ENCODE results near the gene C1orf122.

The C1orf122 gene

GRCh38 chr1:37763791-37764413 lies 43.7 kb upstream of the C1orf122 start:
- Histone ChIP-seq H3K23ac (ENCODE audit: low read length in 2 of 2) (peak overlapping the region in 1 of 2 experiments; percentile 9), H3K27ac (ENCODE audit: low read length, poor library complexity, severe bottlenecking) (no peak overlapping the region), H3K4me1 (ENCODE audit: control insufficient read depth, insufficient read depth, low read depth, low read length) (peaks cover 3% of the 10 kb centered on the region), H3K4ac (ENCODE audit: low read depth in 1 of 2, low read length in 2 of 2) (no peak overlapping the region), H3K36me3 (ENCODE audit: control insufficient read depth in 1 of 2, insufficient read depth in 2 of 2, low read depth in 1 of 2, low read length in 2 of 2) (peaks cover 0 to 3% of the 10 kb centered on the region in 2 experiments), H2AK5ac (ENCODE audit: low read length, severe bottlenecking) (no peak overlapping the region), H4K91ac (ENCODE audit: low read length) (no peak overlapping the region), H4K8ac (ENCODE audit: low read length) (no peak overlapping the region), H2BK15ac (ENCODE audit: low read depth, poor library complexity, severe bottlenecking) (no peak overlapping the region), H3K27me3 (ENCODE audit: control insufficient read depth in 1 of 2, insufficient read depth in 1 of 2, low read length in 2 of 2) (peaks cover 85 to 86% of the 10 kb centered on the region in 2 experiments), H3K18ac (ENCODE audit: low read depth in 1 of 2, low read length in 2 of 2) (no peak overlapping the region), H3K9ac (ENCODE audit: low read length) (no peak overlapping the region), H3K9me3 (ENCODE audit: control insufficient read depth, low read length) (no peaks in the 10 kb centered on the region), H2BK5ac (ENCODE audit: low read depth, low read length, poor library complexity, severe bottlenecking) (no peak overlapping the region), H3K79me1 (replicated peaks; ENCODE audit: low read length, poor library complexity, severe bottlenecking) (no peaks in the 10 kb centered on the region), H2BK120ac (ENCODE audit: low read depth, low read length) (no peak overlapping the region), H3K4me2 (ENCODE audit: low read length, poor library complexity, severe bottlenecking) (no peak overlapping the region), H2AFZ (ENCODE audit: low read depth, low read length) (no peak overlapping the region), H3K4me3 (ENCODE audit: insufficient read depth in 1 of 2, low read depth in 1 of 2, low read length in 2 of 2) (no peak overlapping the region), H3K14ac (ENCODE audit: low read length in 2 of 2) (no peak overlapping the region), H2BK12ac (ENCODE audit: low read length in 2 of 2) (no peak overlapping the region)
- no peak for DNase-seq
- 37% methylated on average over 24 of the region's 25 CpGs for WGBS

GRCh38 chr1:37764414-37764825 lies 43.2 kb upstream of the C1orf122 start:
- Histone ChIP-seq H3K9ac (ENCODE audit: low read length) (no peak overlapping the region), H2BK5ac (ENCODE audit: low read depth, low read length, poor library complexity, severe bottlenecking) (no peak overlapping the region), H3K4ac (ENCODE audit: low read depth in 1 of 2, low read length in 2 of 2) (no peak overlapping the region), H3K27ac (ENCODE audit: low read length, poor library complexity, severe bottlenecking) (no peak overlapping the region), H3K79me1 (replicated peaks; ENCODE audit: low read length, poor library complexity, severe bottlenecking) (no peaks in the 10 kb centered on the region), H3K9me3 (ENCODE audit: control insufficient read depth, low read length) (no peaks in the 10 kb centered on the region), H2AFZ (ENCODE audit: low read depth, low read length) (no peak overlapping the region), H4K91ac (ENCODE audit: low read length) (no peak overlapping the region), H3K4me3 (ENCODE audit: insufficient read depth in 1 of 2, low read depth in 1 of 2, low read length in 2 of 2) (no peak overlapping the region), H2BK120ac (ENCODE audit: low read depth, low read length) (no peak overlapping the region), H3K18ac (ENCODE audit: low read depth in 1 of 2, low read length in 2 of 2) (no peak overlapping the region), H2BK12ac (ENCODE audit: low read length in 2 of 2) (no peak overlapping the region), H3K36me3 (ENCODE audit: control insufficient read depth in 1 of 2, insufficient read depth in 2 of 2, low read depth in 1 of 2, low read length in 2 of 2) (peaks cover 0 to 3% of the 10 kb centered on the region in 2 experiments), H3K4me2 (ENCODE audit: low read length, poor library complexity, severe bottlenecking) (no peak overlapping the region), H4K8ac (ENCODE audit: low read length) (no peak overlapping the region), H3K27me3 (ENCODE audit: control insufficient read depth in 1 of 2, insufficient read depth in 1 of 2, low read length in 2 of 2) (peaks cover 82 to 84% of the 10 kb centered on the region in 2 experiments), H3K4me1 (ENCODE audit: control insufficient read depth, insufficient read depth, low read depth, low read length) (peaks cover 3% of the 10 kb centered on the region), H3K23ac (ENCODE audit: low read length in 2 of 2) (no peak overlapping the region), H2AK5ac (ENCODE audit: low read length, severe bottlenecking) (no peak overlapping the region), H3K14ac (ENCODE audit: low read length in 2 of 2) (no peak overlapping the region), H2BK15ac (ENCODE audit: low read depth, poor library complexity, severe bottlenecking) (no peak overlapping the region)
- peak; percentile 43 for DNase-seq
- 9% methylated on average over 29 of the region's 29 CpGs for WGBS

- Histone ChIP-seq H3K36me3 (ENCODE audit: control insufficient read depth in 1 of 2, insufficient read depth in 2 of 2, low read depth in 1 of 2, low read length in 2 of 2) (peaks cover 0 to 3% of the 10 kb centered on the region in 2 experiments), H2BK12ac (ENCODE audit: low read length in 2 of 2) (no peak within 1 kb of the TSS), H4K91ac (ENCODE audit: low read length) (no peak within 1 kb of the TSS), H3K27ac (ENCODE audit: low read length, poor library complexity, severe bottlenecking) (no peak within 1 kb of the TSS), H3K9me3 (ENCODE audit: control insufficient read depth, low read length) (no peaks in the 10 kb centered on the region), H3K79me1 (replicated peaks; ENCODE audit: low read length, poor library complexity, severe bottlenecking) (no peaks in the 10 kb centered on the region), H3K4me1 (ENCODE audit: control insufficient read depth, insufficient read depth, low read depth, low read length) (peaks cover 3% of the 10 kb centered on the region), H2BK5ac (ENCODE audit: low read depth, low read length, poor library complexity, severe bottlenecking) (no peak within 1 kb of the TSS), H2AFZ (ENCODE audit: low read depth, low read length) (no peak within 1 kb of the TSS), H3K14ac (ENCODE audit: low read length in 2 of 2) (no peak within 1 kb of the TSS), H4K8ac (ENCODE audit: low read length) (peak within 1 kb of the TSS; percentile 2), H3K4me2 (ENCODE audit: low read length, poor library complexity, severe bottlenecking) (no peak within 1 kb of the TSS), H2BK15ac (ENCODE audit: low read depth, poor library complexity, severe bottlenecking) (no peak within 1 kb of the TSS), H3K9ac (ENCODE audit: low read length) (no peak within 1 kb of the TSS), H3K4me3 (ENCODE audit: insufficient read depth in 1 of 2, low read depth in 1 of 2, low read length in 2 of 2) (no peak within 1 kb of the TSS), H3K23ac (ENCODE audit: low read length in 2 of 2) (peak within 1 kb of the TSS in 1 of 2 experiments; percentile 9), H2AK5ac (ENCODE audit: low read length, severe bottlenecking) (no peak within 1 kb of the TSS), H3K18ac (ENCODE audit: low read depth in 1 of 2, low read length in 2 of 2) (no peak within 1 kb of the TSS), H3K4ac (ENCODE audit: low read depth in 1 of 2, low read length in 2 of 2) (no peak within 1 kb of the TSS), H3K27me3 (ENCODE audit: control insufficient read depth in 1 of 2, insufficient read depth in 1 of 2, low read length in 2 of 2) (peaks cover 82% of the 10 kb centered on the region in 2 experiments), H2BK120ac (ENCODE audit: low read depth, low read length) (no peak within 1 kb of the TSS)
- no peak for DNase-seq
- WGBS, result 24% methylated on average over 30 of the region's 33 CpGs
These were observed 42.6 kb upstream of the C1orf122 start, which contains the start of gene EPHA10 for GRCh38 chr1:37764888-37765441. Gene EPHA10 (minus strand): TSS chr1:37765120. CDS start chr1:37765066, 54 bp downstream.

GRCh38 chr1:37765916-37766664 lies 41.5 kb upstream of the C1orf122 start:
- H3K23ac ChIP-seq (ENCODE audit: low read length in 2 of 2), result no peak overlapping the region
- no peak overlapping the region for H4K8ac ChIP-seq (ENCODE audit: low read length)
- H3K4ac ChIP-seq (ENCODE audit: low read depth in 1 of 2, low read length in 2 of 2), result no peak overlapping the region
- H3K36me3 ChIP-seq (ENCODE audit: control insufficient read depth in 1 of 2, insufficient read depth in 2 of 2, low read depth in 1 of 2, low read length in 2 of 2), result peaks cover 0 to 3% of the 10 kb centered on the region in 2 experiments
- no peak overlapping the region for H2BK5ac ChIP-seq (ENCODE audit: low read depth, low read length, poor library complexity, severe bottlenecking)
- no peak overlapping the region for H2BK120ac ChIP-seq (ENCODE audit: low read depth, low read length)
- no peak overlapping the region for H2BK15ac ChIP-seq (ENCODE audit: low read depth, poor library complexity, severe bottlenecking)
- 26% methylated on average over 27 of the region's 27 CpGs for WGBS
- H2AK5ac ChIP-seq (ENCODE audit: low read length, severe bottlenecking), result no peak overlapping the region
- peaks cover 3% of the 10 kb centered on the region for H3K4me1 ChIP-seq (ENCODE audit: control insufficient read depth, insufficient read depth, low read depth, low read length)
- H3K9me3 ChIP-seq (ENCODE audit: control insufficient read depth, low read length), result no peaks in the 10 kb centered on the region
- H3K4me2 ChIP-seq (ENCODE audit: low read length, poor library complexity, severe bottlenecking), result no peak overlapping the region
- no peak for DNase-seq
- H3K14ac ChIP-seq (ENCODE audit: low read length in 2 of 2), result no peak overlapping the region
- no peak overlapping the region for H2BK12ac ChIP-seq (ENCODE audit: low read length in 2 of 2)
- no peak overlapping the region for H4K91ac ChIP-seq (ENCODE audit: low read length)
- H3K4me3 ChIP-seq (ENCODE audit: insufficient read depth in 1 of 2, low read depth in 1 of 2, low read length in 2 of 2), result no peak overlapping the region
- no peak overlapping the region for H3K27ac ChIP-seq (ENCODE audit: low read length, poor library complexity, severe bottlenecking)
- H2AFZ ChIP-seq (ENCODE audit: low read depth, low read length), result no peak overlapping the region
- H3K79me1 ChIP-seq (replicated peaks; ENCODE audit: low read length, poor library complexity, severe bottlenecking), result no peaks in the 10 kb centered on the region
- H3K18ac ChIP-seq (ENCODE audit: low read depth in 1 of 2, low read length in 2 of 2), result no peak overlapping the region
- H3K9ac ChIP-seq (ENCODE audit: low read length), result no peak overlapping the region
- H3K27me3 ChIP-seq (ENCODE audit: control insufficient read depth in 1 of 2, insufficient read depth in 1 of 2, low read length in 2 of 2), result peaks cover 76 to 78% of the 10 kb centered on the region in 2 experiments
